HEK293 (cell line): Measurements from ENCODE around the gene TRAPPC10.
A peak's percentile ranks its signal among the peaks of the same experiment; 100 is the strongest.

Experiments
- CTCF ChIA-PET: fragments of 350-600 bp; formaldehyde crosslinking; extraction: SDS; loops from one replicate; lab custom pipeline; 2021; ENCODE audit warnings: antibody characterized with exemption; lab: Yijun Ruan, JAX
- POLR2A ChIA-PET: fragments of 300-600 bp; formaldehyde crosslinking; extraction: SDS; loops from one replicate; lab custom pipeline; 2020; ENCODE audit warnings: antibody characterized with exemption, inconsistent platforms; lab: Yijun Ruan, JAX
- H3K27ac ChIP-seq: fragments of 200-500 bp; sonication (Bioruptor generic); 2 replicates; pipeline ENCODE4 v1.5.1; 2014; ENCODE audit warnings: low read depth, low read length, control low read depth, inconsistent platforms; ENCODE audit errors: extremely low read depth
- H3K36me3 ChIP-seq, 2 experiments: fragments of 200-500 bp in 1 of 2; sonication (Bioruptor generic) in 1 of 2; 1 replicate in 1 of 2; 2 replicates in 1 of 2; pipeline ENCODE4 v1.5.1; 2014 to 2017; ENCODE audit warnings: inconsistent platforms in 2 of 2, low read length in 2 of 2; ENCODE audit not compliant: control insufficient read depth in 2 of 2, insufficient read depth in 1 of 2
- H3K4me1 ChIP-seq: fragments of 200-500 bp; sonication (Bioruptor generic); 2 replicates; pipeline ENCODE4 v1.5.1; 2014; ENCODE audit warnings: mild to moderate bottlenecking, low read length, inconsistent platforms; ENCODE audit not compliant: control insufficient read depth, insufficient read depth
- H3K4me3 ChIP-seq: 2 replicates; pipeline ENCODE4 v1.5.1; 2011; ENCODE audit warnings: low read depth, mild to moderate bottlenecking, control low read depth, low read length, moderate library complexity
- H3K9me3 ChIP-seq: fragments of 200-500 bp; sonication (Bioruptor generic); 2 replicates; pipeline ENCODE4 v1.5.1; 2014; ENCODE audit warnings: low read depth, low read length, inconsistent platforms; ENCODE audit not compliant: control insufficient read depth, insufficient read depth
- FEZF1 ChIP-seq: fragments of 450-650 bp; formaldehyde crosslinking; IDR thresholded peaks from 2 replicates; pipeline ENCODE4 v1.5.1; 2016; ENCODE audit warnings: missing biosample characterization, missing genetic modification characterization
- GLIS1 ChIP-seq: fragments of 450-650 bp; formaldehyde crosslinking; IDR thresholded peaks from 2 replicates; pipeline ENCODE4 v1.5.1; 2016; ENCODE audit warnings: missing biosample characterization, missing genetic modification characterization
- IKZF3 ChIP-seq: fragments of 450-650 bp; IDR thresholded peaks from 2 replicates; pipeline ENCODE4 v1.5.0; 2018; ENCODE audit warnings: missing biosample characterization, mild to moderate bottlenecking, missing genetic modification characterization, moderate library complexity
- KLF9 ChIP-seq: fragments of 450-650 bp; formaldehyde crosslinking; IDR thresholded peaks from 2 replicates; pipeline ENCODE4 v1.5.1; 2016; ENCODE audit warnings: missing biosample characterization, missing genetic modification characterization, low read depth
- MYNN ChIP-seq: fragments of 450-650 bp; formaldehyde crosslinking; IDR thresholded peaks from 2 replicates; pipeline ENCODE4 v1.5.1; 2016; ENCODE audit warnings: missing biosample characterization, missing genetic modification characterization, borderline replicate concordance
- OSR2 ChIP-seq: fragments of 450-650 bp; formaldehyde crosslinking; IDR thresholded peaks from 2 replicates; pipeline ENCODE4 v1.5.1; 2016; ENCODE audit warnings: missing biosample characterization, missing genetic modification characterization
- OVOL3 ChIP-seq: fragments of 450-650 bp; formaldehyde crosslinking; IDR thresholded peaks from 2 replicates; pipeline ENCODE4 v1.5.1; 2016; ENCODE audit warnings: missing biosample characterization, missing genetic modification characterization
- SCRT1 ChIP-seq: fragments of 450-650 bp; formaldehyde crosslinking; IDR thresholded peaks from 2 replicates; pipeline ENCODE4 v1.5.1; 2016; ENCODE audit warnings: missing biosample characterization, missing genetic modification characterization, borderline replicate concordance
- SETDB1 ChIP-seq: IDR thresholded peaks from one replicate; pipeline ENCODE4 v1.6.1; 2017; ENCODE audit warnings: mild to moderate bottlenecking, low read length, moderate library complexity, mixed read lengths; ENCODE audit not compliant: insufficient read length
- SP7 ChIP-seq: fragments of 450-650 bp; formaldehyde crosslinking; IDR thresholded peaks from 2 replicates; pipeline ENCODE4 v1.5.1; 2016; ENCODE audit warnings: missing biosample characterization, missing genetic modification characterization
- YY2 ChIP-seq: fragments of 450-650 bp; formaldehyde crosslinking; IDR thresholded peaks from 2 replicates; pipeline ENCODE4 v1.5.1; 2016; ENCODE audit warnings: missing biosample characterization, missing genetic modification characterization
- ZBTB48 ChIP-seq: fragments of 450-650 bp; formaldehyde crosslinking; IDR thresholded peaks from 2 replicates; pipeline ENCODE4 v1.5.1; 2016; ENCODE audit warnings: missing biosample characterization, missing genetic modification characterization
- ZEB2 ChIP-seq: fragments of 450-650 bp; formaldehyde crosslinking; IDR thresholded peaks from 2 replicates; pipeline ENCODE4 v1.5.1; 2016; ENCODE audit warnings: missing biosample characterization, missing genetic modification characterization
- ZFP3 ChIP-seq: fragments of 450-650 bp; formaldehyde crosslinking; IDR thresholded peaks from 2 replicates; pipeline ENCODE4 v1.5.1; 2016; ENCODE audit warnings: low read depth, missing biosample characterization, missing genetic modification characterization
- ZFP37 ChIP-seq: fragments of 450-650 bp; formaldehyde crosslinking; IDR thresholded peaks from 2 replicates; pipeline ENCODE4 v1.5.1; 2016; ENCODE audit warnings: missing biosample characterization, missing genetic modification characterization
- ZFP69B ChIP-seq: fragments of 450-650 bp; formaldehyde crosslinking; IDR thresholded peaks from 2 replicates; pipeline ENCODE4 v1.5.1; 2016; ENCODE audit warnings: missing biosample characterization, missing genetic modification characterization
- ZIC2 ChIP-seq: fragments of 450-650 bp; formaldehyde crosslinking; IDR thresholded peaks from 2 replicates; pipeline ENCODE4 v1.5.1; 2016; ENCODE audit warnings: missing biosample characterization, missing genetic modification characterization
- ZNF138 ChIP-seq: fragments of 450-650 bp; formaldehyde crosslinking; IDR thresholded peaks from 2 replicates; pipeline ENCODE4 v1.5.1; 2016; ENCODE audit warnings: missing biosample characterization, missing genetic modification characterization, borderline replicate concordance
- ZNF266 ChIP-seq: fragments of 450-650 bp; formaldehyde crosslinking; IDR thresholded peaks from 2 replicates; pipeline ENCODE4 v1.5.1; 2016; ENCODE audit warnings: missing biosample characterization, missing genetic modification characterization, low read depth
- ZNF302 ChIP-seq: fragments of 450-650 bp; formaldehyde crosslinking; IDR thresholded peaks from 2 replicates; pipeline ENCODE4 v1.5.1; 2016; ENCODE audit warnings: missing biosample characterization, missing genetic modification characterization, low read depth
- ZNF350 ChIP-seq: fragments of 450-650 bp; formaldehyde crosslinking; IDR thresholded peaks from 2 replicates; pipeline ENCODE4 v1.5.0; 2017; ENCODE audit warnings: missing biosample characterization, mild to moderate bottlenecking, missing genetic modification characterization
- ZNF433 ChIP-seq: fragments of 450-650 bp; formaldehyde crosslinking; IDR thresholded peaks from 2 replicates; pipeline ENCODE4 v1.5.1; 2016; ENCODE audit warnings: missing biosample characterization, missing genetic modification characterization, low read depth
- ZNF48 ChIP-seq: fragments of 450-650 bp; formaldehyde crosslinking; IDR thresholded peaks from 2 replicates; pipeline ENCODE4 v1.5.1; 2016; ENCODE audit warnings: missing biosample characterization, missing genetic modification characterization
- ZNF585B ChIP-seq: fragments of 450-650 bp; formaldehyde crosslinking; IDR thresholded peaks from 2 replicates; pipeline ENCODE4 v1.5.1; 2016; ENCODE audit warnings: missing biosample characterization, missing genetic modification characterization
- ZNF621 ChIP-seq: fragments of 450-650 bp; formaldehyde crosslinking; IDR thresholded peaks from 2 replicates; pipeline ENCODE4 v1.5.1; 2017; ENCODE audit warnings: missing biosample characterization, missing genetic modification characterization
- ZNF623 ChIP-seq: fragments of 450-650 bp; formaldehyde crosslinking; IDR thresholded peaks from 2 replicates; pipeline ENCODE4 v1.5.1; 2016; ENCODE audit warnings: missing biosample characterization, missing genetic modification characterization
- ZNF747 ChIP-seq: fragments of 450-650 bp; formaldehyde crosslinking; IDR thresholded peaks from 2 replicates; pipeline ENCODE4 v1.5.1; 2016; ENCODE audit warnings: missing biosample characterization, missing genetic modification characterization
- ZNF776 ChIP-seq: fragments of 450-650 bp; formaldehyde crosslinking; IDR thresholded peaks from 2 replicates; pipeline ENCODE4 v1.5.0; 2017; ENCODE audit warnings: missing biosample characterization, missing genetic modification characterization, borderline replicate concordance
- ZSCAN23 ChIP-seq: fragments of 450-650 bp; formaldehyde crosslinking; IDR thresholded peaks from 2 replicates; pipeline ENCODE4 v1.5.1; 2016; ENCODE audit warnings: missing biosample characterization, missing genetic modification characterization
- TF ChIP-seq, protein P1 (sequence below): fragments of 450-650 bp; formaldehyde crosslinking; IDR thresholded peaks from 2 replicates; pipeline ENCODE4 v1.5.1; 2017; ENCODE audit warnings: missing biosample characterization, missing genetic modification characterization
- TF ChIP-seq, protein P2 (sequence below): fragments of 450-650 bp; formaldehyde crosslinking; IDR thresholded peaks from 2 replicates; pipeline ENCODE4 v1.5.1; 2016; ENCODE audit warnings: missing biosample characterization, missing genetic modification characterization
- TF ChIP-seq, protein P3 (sequence below): fragments of 450-650 bp; formaldehyde crosslinking; optimal IDR thresholded peaks from 2 replicates; pipeline ENCODE3; 2016; ENCODE audit warnings: missing biosample characterization, mild to moderate bottlenecking, missing genetic modification characterization
- TF ChIP-seq, protein P4 (sequence below): fragments of 450-650 bp; formaldehyde crosslinking; IDR thresholded peaks from 2 replicates; pipeline ENCODE4 v1.5.1; 2016; ENCODE audit warnings: missing biosample characterization, missing genetic modification characterization
- TF ChIP-seq, protein P5 (sequence below): fragments of 450-650 bp; formaldehyde crosslinking; IDR thresholded peaks from 2 replicates; pipeline ENCODE4 v1.5.1; 2016; ENCODE audit warnings: missing biosample characterization, missing genetic modification characterization

Gene TRAPPC10

DNA sequence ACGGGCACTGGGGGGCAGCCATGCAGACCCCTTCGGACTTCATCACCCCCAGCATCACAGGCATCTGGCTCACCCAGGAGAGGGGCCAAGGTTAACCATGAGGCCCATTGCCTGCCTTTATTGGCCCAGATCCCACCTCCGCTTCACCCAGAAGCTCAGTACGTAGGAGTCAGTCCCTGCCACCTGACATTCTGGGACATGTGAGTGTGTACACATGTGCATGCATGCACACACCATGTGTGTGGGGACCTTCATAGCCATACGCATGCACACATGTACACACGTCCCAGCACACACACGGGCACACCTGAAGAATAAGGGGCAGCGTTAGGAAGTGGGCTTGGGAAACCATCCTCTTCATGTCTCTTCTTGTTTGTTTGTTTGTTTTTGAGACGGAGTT lies 24.1 kb upstream of the TRAPPC10 start:
- ChIA-PET POLR2A (no interaction called here), CTCF (interaction anchor here (1.1 kb wide), 1 partner anchor 13 kb away, joined by 3 read pairs; no protein-coding TSS in a partner anchor)
- no peaks in the 10 kb centered on the region for H3K36me3 ChIP-seq

DNA sequence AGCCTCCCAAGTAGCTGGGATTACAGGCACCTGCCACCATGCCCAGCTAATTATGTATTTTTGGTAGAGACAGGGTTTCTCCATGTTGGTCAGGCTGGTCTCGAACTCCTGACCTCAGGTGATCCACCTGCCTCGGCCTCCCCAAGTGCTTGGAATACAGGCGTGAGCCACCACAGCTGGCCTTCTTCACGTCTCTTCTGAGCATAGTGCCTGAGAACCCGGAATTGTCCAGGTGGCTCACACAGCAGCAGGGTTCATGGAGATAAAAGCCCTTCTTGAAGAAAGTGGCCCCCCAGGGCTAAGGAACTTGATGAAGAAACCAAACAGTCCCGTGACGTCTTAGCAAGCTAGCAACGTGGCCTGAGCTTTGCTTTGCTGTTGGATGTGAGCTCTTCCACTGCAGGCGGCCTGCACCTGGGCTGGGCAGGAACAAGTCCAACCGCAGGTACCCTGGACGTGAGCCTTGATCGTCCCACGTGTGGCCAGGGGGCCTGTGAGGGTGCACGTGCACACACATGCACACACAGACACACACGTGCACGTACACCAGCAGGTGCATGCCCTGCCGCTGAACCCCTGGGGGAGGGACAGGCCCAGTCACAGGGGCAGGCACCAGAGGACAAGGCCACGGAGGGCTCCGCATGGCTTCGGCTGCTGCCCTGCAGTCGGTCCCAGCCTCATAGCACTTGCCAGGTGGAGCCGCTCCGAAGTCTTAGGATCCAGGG lies 23.4 kb upstream of the TRAPPC10 start:
- no peak overlapping the region for H3K27ac ChIP-seq
- H3K9me3 ChIP-seq: no peaks in the 10 kb centered on the region
- H3K36me3 ChIP-seq: no peaks in the 10 kb centered on the region
- H3K4me1 ChIP-seq: no peaks in the 10 kb centered on the region
- POLR2A ChIA-PET: no interaction called here
- TF ChIP-seq ZSCAN23 (tag by site-specific recombination) (no peak), GLIS1 (0 out of 2 replicates have a peak, but pooled peaks have one; percentile 15), ZNF747 (tag by site-specific recombination) (no peak), ZNF138 (no peak), IKZF3 (no peak), ZEB2 (tag by site-specific recombination) (no peak), ZBTB48 (no peak), SP7 (tag by site-specific recombination) (no peak), ZNF585B (tag by site-specific recombination) (no peak), ZNF350 (no peak), ZNF302 (tag by site-specific recombination) (no peak), ZNF48 (tag by site-specific recombination) (no peak), ZNF623 (tag by site-specific recombination) (no peak), SETDB1 (no peak), ZFP69B (tag by site-specific recombination) (no peak)
- TF ChIP-seq, protein P1, sequence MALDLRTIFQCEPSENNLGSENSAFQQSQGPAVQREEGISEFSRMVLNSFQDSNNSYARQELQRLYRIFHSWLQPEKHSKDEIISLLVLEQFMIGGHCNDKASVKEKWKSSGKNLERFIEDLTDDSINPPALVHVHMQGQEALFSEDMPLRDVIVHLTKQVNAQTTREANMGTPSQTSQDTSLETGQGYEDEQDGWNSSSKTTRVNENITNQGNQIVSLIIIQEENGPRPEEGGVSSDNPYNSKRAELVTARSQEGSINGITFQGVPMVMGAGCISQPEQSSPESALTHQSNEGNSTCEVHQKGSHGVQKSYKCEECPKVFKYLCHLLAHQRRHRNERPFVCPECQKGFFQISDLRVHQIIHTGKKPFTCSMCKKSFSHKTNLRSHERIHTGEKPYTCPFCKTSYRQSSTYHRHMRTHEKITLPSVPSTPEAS: peak; percentile 54
- TF ChIP-seq, protein P2, sequence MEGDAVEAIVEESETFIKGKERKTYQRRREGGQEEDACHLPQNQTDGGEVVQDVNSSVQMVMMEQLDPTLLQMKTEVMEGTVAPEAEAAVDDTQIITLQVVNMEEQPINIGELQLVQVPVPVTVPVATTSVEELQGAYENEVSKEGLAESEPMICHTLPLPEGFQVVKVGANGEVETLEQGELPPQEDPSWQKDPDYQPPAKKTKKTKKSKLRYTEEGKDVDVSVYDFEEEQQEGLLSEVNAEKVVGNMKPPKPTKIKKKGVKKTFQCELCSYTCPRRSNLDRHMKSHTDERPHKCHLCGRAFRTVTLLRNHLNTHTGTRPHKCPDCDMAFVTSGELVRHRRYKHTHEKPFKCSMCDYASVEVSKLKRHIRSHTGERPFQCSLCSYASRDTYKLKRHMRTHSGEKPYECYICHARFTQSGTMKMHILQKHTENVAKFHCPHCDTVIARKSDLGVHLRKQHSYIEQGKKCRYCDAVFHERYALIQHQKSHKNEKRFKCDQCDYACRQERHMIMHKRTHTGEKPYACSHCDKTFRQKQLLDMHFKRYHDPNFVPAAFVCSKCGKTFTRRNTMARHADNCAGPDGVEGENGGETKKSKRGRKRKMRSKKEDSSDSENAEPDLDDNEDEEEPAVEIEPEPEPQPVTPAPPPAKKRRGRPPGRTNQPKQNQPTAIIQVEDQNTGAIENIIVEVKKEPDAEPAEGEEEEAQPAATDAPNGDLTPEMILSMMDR (tag by site-specific recombination): no peak
- TF ChIP-seq, protein P3, sequence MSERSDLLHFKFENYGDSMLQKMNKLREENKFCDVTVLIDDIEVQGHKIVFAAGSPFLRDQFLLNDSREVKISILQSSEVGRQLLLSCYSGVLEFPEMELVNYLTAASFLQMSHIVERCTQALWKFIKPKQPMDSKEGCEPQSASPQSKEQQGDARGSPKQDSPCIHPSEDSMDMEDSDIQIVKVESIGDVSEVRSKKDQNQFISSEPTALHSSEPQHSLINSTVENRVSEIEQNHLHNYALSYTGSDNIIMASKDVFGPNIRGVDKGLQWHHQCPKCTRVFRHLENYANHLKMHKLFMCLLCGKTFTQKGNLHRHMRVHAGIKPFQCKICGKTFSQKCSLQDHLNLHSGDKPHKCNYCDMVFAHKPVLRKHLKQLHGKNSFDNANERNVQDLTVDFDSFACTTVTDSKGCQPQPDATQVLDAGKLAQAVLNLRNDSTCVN (tag by site-specific recombination): peak; percentile 11
- H3K4me3 ChIP-seq: no peak overlapping the region
- CTCF ChIA-PET: interaction anchor here (1.1 kb wide), 1 partner anchor 13 kb away, joined by 3 read pairs; no protein-coding TSS in a partner anchor

More for the DNA sequence above, 24.1 kb upstream of the TRAPPC10 start:
- Histone ChIP-seq H3K9me3 (no peaks in the 10 kb centered on the region), H3K4me3 (no peak overlapping the region), H3K27ac (no peak overlapping the region), H3K4me1 (no peaks in the 10 kb centered on the region)
- no peak for TF ChIP-seq YY2 (tag by site-specific recombination)
- no peak for TF ChIP-seq GLIS1
- TF ChIP-seq ZNF621: no peak
- TF ChIP-seq FEZF1 (tag by site-specific recombination): no peak
- TF ChIP-seq OSR2 (tag by site-specific recombination): no peak
- TF ChIP-seq ZNF266 (tag by site-specific recombination): no peak; the same call in 1 of the 2 replicates
- no peak for TF ChIP-seq SCRT1 (tag by site-specific recombination)
- no peak for TF ChIP-seq ZFP3 (tag by site-specific recombination)
- no peak for TF ChIP-seq ZNF776 (tag by site-specific recombination)
- no peak for TF ChIP-seq MYNN
- TF ChIP-seq KLF9 (tag by site-specific recombination): no peak
- TF ChIP-seq ZIC2 (tag by site-specific recombination): no peak
- TF ChIP-seq ZFP37 (tag by site-specific recombination): no peak
- TF ChIP-seq, protein P4, sequence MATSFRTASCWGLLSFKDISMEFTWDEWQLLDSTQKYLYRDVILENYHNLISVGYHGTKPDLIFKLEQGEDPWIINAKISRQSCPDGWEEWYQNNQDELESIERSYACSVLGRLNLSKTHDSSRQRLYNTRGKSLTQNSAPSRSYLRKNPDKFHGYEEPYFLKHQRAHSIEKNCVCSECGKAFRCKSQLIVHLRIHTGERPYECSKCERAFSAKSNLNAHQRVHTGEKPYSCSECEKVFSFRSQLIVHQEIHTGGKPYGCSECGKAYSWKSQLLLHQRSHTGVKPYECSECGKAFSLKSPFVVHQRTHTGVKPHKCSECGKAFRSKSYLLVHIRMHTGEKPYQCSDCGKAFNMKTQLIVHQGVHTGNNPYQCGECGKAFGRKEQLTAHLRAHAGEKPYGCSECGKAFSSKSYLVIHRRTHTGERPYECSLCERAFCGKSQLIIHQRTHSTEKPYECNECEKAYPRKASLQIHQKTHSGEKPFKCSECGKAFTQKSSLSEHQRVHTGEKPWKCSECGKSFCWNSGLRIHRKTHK: no peak
- no peak for TF ChIP-seq ZNF433
- no peak for TF ChIP-seq OVOL3 (tag by site-specific recombination)
- TF ChIP-seq, protein P5, sequence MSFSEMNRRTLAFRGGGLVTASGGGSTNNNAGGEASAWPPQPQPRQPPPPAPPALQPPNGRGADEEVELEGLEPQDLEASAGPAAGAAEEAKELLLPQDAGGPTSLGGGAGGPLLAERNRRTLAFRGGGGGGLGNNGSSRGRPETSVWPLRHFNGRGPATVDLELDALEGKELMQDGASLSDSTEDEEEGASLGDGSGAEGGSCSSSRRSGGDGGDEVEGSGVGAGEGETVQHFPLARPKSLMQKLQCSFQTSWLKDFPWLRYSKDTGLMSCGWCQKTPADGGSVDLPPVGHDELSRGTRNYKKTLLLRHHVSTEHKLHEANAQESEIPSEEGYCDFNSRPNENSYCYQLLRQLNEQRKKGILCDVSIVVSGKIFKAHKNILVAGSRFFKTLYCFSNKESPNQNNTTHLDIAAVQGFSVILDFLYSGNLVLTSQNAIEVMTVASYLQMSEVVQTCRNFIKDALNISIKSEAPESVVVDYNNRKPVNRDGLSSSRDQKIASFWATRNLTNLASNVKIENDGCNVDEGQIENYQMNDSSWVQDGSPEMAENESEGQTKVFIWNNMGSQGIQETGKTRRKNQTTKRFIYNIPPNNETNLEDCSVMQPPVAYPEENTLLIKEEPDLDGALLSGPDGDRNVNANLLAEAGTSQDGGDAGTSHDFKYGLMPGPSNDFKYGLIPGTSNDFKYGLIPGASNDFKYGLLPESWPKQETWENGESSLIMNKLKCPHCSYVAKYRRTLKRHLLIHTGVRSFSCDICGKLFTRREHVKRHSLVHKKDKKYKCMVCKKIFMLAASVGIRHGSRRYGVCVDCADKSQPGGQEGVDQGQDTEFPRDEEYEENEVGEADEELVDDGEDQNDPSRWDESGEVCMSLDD (tag by site-specific recombination): no peak
